DMS153 treated with DMSO at 0.1 percent for 48 hours (cell line): ENCODE results near the gene DPP8.
"Not testable (repeated sequence)": the region's sequence is repeated elsewhere in the genome, so short reads cannot be mapped to it uniquely, and the experiment has no call there.

Source experiments
- DNase-seq: peaks from one replicate; lab custom pipeline; 2025; ENCODE audit not compliant: unreplicated experiment; lab: John Stamatoyannopoulos, UW

DPP8 gene

GRCh38 chr15:65516997-65517865 lies at the start of gene DPP8:
TSS of gene DPP8 (minus strand) at chr15:65517689. CDS start at chr15:65512553, 5,136 bp downstream.
- peak; percentile 48 for DNase-seq

GRCh38 chr15:65561934-65562333 lies 44.4 kb upstream of the DPP8 start:
- no peak for DNase-seq

GRCh38 chr15:65559941-65560340 lies 42.5 kb upstream of the DPP8 start:
- no peak for DNase-seq

- no peak for DNase-seq
Measured at GRCh38 chr15:65558997-65559760, 41.7 kb upstream of the DPP8 start.

GRCh38 chr15:65558336-65558735 lies 40.8 kb upstream of the DPP8 start:
- DNase-seq, result no peak

- DNase-seq, result no peak
Measured at GRCh38 chr15:65556622-65557021, 39.1 kb upstream of the DPP8 start.

- DNase-seq, result no peak
Measured at GRCh38 chr15:65553691-65554090, 36.2 kb upstream of the DPP8 start.

GRCh38 chr15:65552851-65553250 lies 35.4 kb upstream of the DPP8 start:
- not testable (repeated sequence) for DNase-seq

GRCh38 chr15:65551183-65551582 lies 33.7 kb upstream of the DPP8 start:
- DNase-seq, result no peak

- DNase-seq, result no peak
Measured at GRCh38 chr15:65550681-65551098, 33.2 kb upstream of the DPP8 start.

GRCh38 chr15:65549288-65549687 lies 31.8 kb upstream of the DPP8 start:
- DNase-seq, result not testable (repeated sequence)

GRCh38 chr15:65547841-65548240 lies 30.4 kb upstream of the DPP8 start:
- no peak for DNase-seq

- DNase-seq, result no peak
Measured at GRCh38 chr15:65541231-65541820, 23.8 kb upstream of the DPP8 start.

- no peak for DNase-seq
Measured at GRCh38 chr15:65540314-65540713, 22.8 kb upstream of the DPP8 start.

- DNase-seq, result no peak
Measured at GRCh38 chr15:65535192-65535591, 17.7 kb upstream of the DPP8 start.

GRCh38 chr15:65533057-65533756 lies 15.7 kb upstream of the DPP8 start:
- no peak for DNase-seq

- DNase-seq, result no peak
Measured at GRCh38 chr15:65532738-65533051, 15.2 kb upstream of the DPP8 start.

GRCh38 chr15:65530318-65531111 lies 13.0 kb upstream of the DPP8 start, which contains the start of gene HACD3:
TSS of gene HACD3 (plus strand) at chr15:65530463. CDS start at chr15:65530632, 169 bp downstream.
- no peak for DNase-seq

GRCh38 chr15:65529762-65530317 lies 12.4 kb upstream of the DPP8 start:
- DNase-seq, result no peak

- no peak for DNase-seq
Measured at GRCh38 chr15:65528461-65529060, 11.1 kb upstream of the DPP8 start.
